OCI-LY7 (cell line): ENCODE measurements around the gene CTSE. TPM values are rescaled to one million over a fixed set of nuclear protein-coding genes. Genes with fewer than 3 reads are reported as not detected.

ENCODE experiments used
- BruUV-seq: library from RNA; stranded (reverse); fragments of 400-500 nt; replicated peaks from 2 replicates; lab custom pipeline; 2021; lab: Mats Ljungman, UMichigan
- CTCF ChIA-PET: fragments of 300-600 bp; sonication (Branson Sonifier 250); formaldehyde crosslinking; loops from one replicate; lab custom pipeline; 2022; ENCODE audit warnings: antibody characterized with exemption; ENCODE audit not compliant: unreplicated experiment; lab: Charles Lee
- POLR2A ChIA-PET: fragments of 300-600 bp; sonication (Branson Sonifier 250); formaldehyde crosslinking; loops from one replicate; lab custom pipeline; 2022; ENCODE audit warnings: antibody characterized with exemption; lab: Charles Lee
- DNase-seq: peaks from one replicate; pipeline ENCODE4 v3.0.0-alpha.2; 2015; ENCODE audit warnings: low spot score
- H2AFZ ChIP-seq: fragments of 200-600 bp; sonication (generic), shearing (Covaris generic); 2 replicates; pipeline ENCODE4 v1.6.1; 2014; ENCODE audit warnings: mild to moderate bottlenecking, antibody characterized with exemption, low read length, moderate library complexity
- H3K27ac ChIP-seq: fragments of 200-600 bp; sonication (generic); 2 replicates; pipeline ENCODE4 v1.5.1; 2014; ENCODE audit warnings: mixed run types, low read depth, mild to moderate bottlenecking, moderate library complexity, low read length, inconsistent platforms; ENCODE audit not compliant: poor library complexity, severe bottlenecking
- H3K36me3 ChIP-seq: fragments of 200-600 bp; sonication (generic); 2 replicates; pipeline ENCODE4 v1.6.1; 2014; ENCODE audit warnings: mild to moderate bottlenecking, antibody characterized with exemption, low read length, moderate library complexity, mixed read lengths; ENCODE audit not compliant: insufficient read depth
- H3K4me1 ChIP-seq: fragments of 200-600 bp; sonication (generic); 2 replicates; pipeline ENCODE4 v1.5.1; 2014; ENCODE audit warnings: mild to moderate bottlenecking, low read length; ENCODE audit not compliant: insufficient read depth, poor library complexity, severe bottlenecking
- H3K4me2 ChIP-seq: fragments of 200-600 bp; sonication (generic); 2 replicates; pipeline ENCODE4 v1.6.1; 2014; ENCODE audit warnings: mild to moderate bottlenecking, low read length
- H3K4me3 ChIP-seq: fragments of 200-600 bp; sonication (generic); 2 replicates; pipeline ENCODE4 v1.5.1; 2014; ENCODE audit warnings: mild to moderate bottlenecking, low read depth, low read length; ENCODE audit not compliant: poor library complexity, severe bottlenecking
- H3K79me2 ChIP-seq: fragments of 200-600 bp; sonication (generic); 2 replicates; pipeline ENCODE4 v1.6.1; 2016; ENCODE audit warnings: low read depth, mild to moderate bottlenecking, low read length, moderate library complexity, mixed read lengths; ENCODE audit not compliant: insufficient read depth
- H3K9me2 ChIP-seq: fragments of 200-600 bp; sonication (generic); 2 replicates; pipeline ENCODE4 v1.6.1; 2016; ENCODE audit warnings: mild to moderate bottlenecking, low read length, mixed read lengths; ENCODE audit not compliant: insufficient read depth
- H3K9me3 ChIP-seq: fragments of 200-600 bp; sonication (generic); 2 replicates; pipeline ENCODE4 v1.6.1; 2014; ENCODE audit warnings: mild to moderate bottlenecking, mixed run types, low read length, mixed read lengths
- H4K20me1 ChIP-seq: fragments of 200-600 bp; sonication (generic); 2 replicates; pipeline ENCODE4 v1.6.1; 2014; ENCODE audit warnings: mild to moderate bottlenecking, antibody characterized with exemption, low read length, moderate library complexity, mixed read lengths; ENCODE audit not compliant: insufficient read depth
- EZH2phosphoT487 ChIP-seq: fragments of 200-600 bp; sonication (generic); IDR thresholded peaks from 2 replicates; pipeline ENCODE4 v1.6.1; 2018; ENCODE audit warnings: low read depth, borderline replicate concordance, mild to moderate bottlenecking, mixed run types, antibody characterized with exemption, low read length, moderate library complexity, mixed read lengths
- intact Hi-C: fragments of 100-400 bp; cut with micrococcal nuclease; formaldehyde crosslinking; loops from one replicate; pipeline ENCODE4 v1.10.0; 2022; ENCODE audit not compliant: unreplicated experiment
- total RNA-seq, 2 experiments: library from RNA; depleted of rRNA in 1 of 2; stranded (reverse); fragments of >200 nt in 1 of 2; shearing (Covaris generic) in 1 of 2; gene quantifications; 2 replicates each; pipeline ENCODE4 v1.2.3, GENCODE V29; 2014 to 2022
- TF ChIP-seq, protein P1 (sequence below): fragments of 200-600 bp; sonication (generic); conservative IDR thresholded peaks from 2 replicates; pipeline ENCODE4 v1.5.1; 2014; ENCODE audit warnings: mild to moderate bottlenecking, antibody characterized with exemption, low read length, moderate library complexity, mixed read lengths

The CTSE gene
- total RNA-seq, 2 experiments from 2014 or later = not detected

DNA sequence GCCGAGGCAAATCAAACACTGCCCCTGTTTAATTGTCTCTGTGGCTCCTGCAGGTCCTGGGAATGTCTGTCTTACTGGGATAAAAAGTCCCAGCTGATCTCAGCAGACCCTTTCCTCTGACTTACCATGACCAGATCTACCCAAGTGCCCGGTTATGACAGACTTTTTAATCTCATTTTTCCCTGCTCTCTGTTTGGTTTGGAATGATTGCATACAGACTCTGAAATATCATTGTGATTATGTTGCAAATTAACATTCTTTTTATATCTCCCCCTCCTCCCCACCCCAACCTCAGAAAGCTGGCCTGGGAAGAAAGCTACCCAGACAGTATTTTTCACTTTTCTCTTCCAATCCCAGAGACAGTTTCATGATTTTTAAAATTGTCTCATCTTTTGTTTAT lies 36.8 kb downstream of the CTSE start:
- ChIA-PET CTCF (interaction anchor here (0.6 to 3.2 kb wide), 3 partner anchors 15 to 122 kb away, joined by 3 to 13 read pairs (median 9); no protein-coding TSS in a partner anchor), POLR2A (interaction anchor here (1.8 kb wide), 1 partner anchor 124 kb away, joined by 5 read pairs; no protein-coding TSS in a partner anchor)
- no peak for TF ChIP-seq EZH2phosphoT487
- TF ChIP-seq, protein P1, sequence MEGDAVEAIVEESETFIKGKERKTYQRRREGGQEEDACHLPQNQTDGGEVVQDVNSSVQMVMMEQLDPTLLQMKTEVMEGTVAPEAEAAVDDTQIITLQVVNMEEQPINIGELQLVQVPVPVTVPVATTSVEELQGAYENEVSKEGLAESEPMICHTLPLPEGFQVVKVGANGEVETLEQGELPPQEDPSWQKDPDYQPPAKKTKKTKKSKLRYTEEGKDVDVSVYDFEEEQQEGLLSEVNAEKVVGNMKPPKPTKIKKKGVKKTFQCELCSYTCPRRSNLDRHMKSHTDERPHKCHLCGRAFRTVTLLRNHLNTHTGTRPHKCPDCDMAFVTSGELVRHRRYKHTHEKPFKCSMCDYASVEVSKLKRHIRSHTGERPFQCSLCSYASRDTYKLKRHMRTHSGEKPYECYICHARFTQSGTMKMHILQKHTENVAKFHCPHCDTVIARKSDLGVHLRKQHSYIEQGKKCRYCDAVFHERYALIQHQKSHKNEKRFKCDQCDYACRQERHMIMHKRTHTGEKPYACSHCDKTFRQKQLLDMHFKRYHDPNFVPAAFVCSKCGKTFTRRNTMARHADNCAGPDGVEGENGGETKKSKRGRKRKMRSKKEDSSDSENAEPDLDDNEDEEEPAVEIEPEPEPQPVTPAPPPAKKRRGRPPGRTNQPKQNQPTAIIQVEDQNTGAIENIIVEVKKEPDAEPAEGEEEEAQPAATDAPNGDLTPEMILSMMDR = no peak
- H3K4me3 ChIP-seq = no peak overlapping the region
- no peak overlapping the region for H3K4me2 ChIP-seq
- no peaks in the 10 kb centered on the region for H3K4me1 ChIP-seq
- no peaks in the 10 kb centered on the region for H3K9me2 ChIP-seq
- H3K27ac ChIP-seq = no peak overlapping the region
- H3K79me2 ChIP-seq = no peaks in the 10 kb centered on the region
- BruUV-seq = no TSS peak
- no peak for DNase-seq
- H3K9me3 ChIP-seq = no peaks in the 10 kb centered on the region
- H3K36me3 ChIP-seq = no peaks in the 10 kb centered on the region
- intact Hi-C loops = no loop called here
- no peaks in the 10 kb centered on the region for H4K20me1 ChIP-seq
- no peak overlapping the region for H2AFZ ChIP-seq

DNA sequence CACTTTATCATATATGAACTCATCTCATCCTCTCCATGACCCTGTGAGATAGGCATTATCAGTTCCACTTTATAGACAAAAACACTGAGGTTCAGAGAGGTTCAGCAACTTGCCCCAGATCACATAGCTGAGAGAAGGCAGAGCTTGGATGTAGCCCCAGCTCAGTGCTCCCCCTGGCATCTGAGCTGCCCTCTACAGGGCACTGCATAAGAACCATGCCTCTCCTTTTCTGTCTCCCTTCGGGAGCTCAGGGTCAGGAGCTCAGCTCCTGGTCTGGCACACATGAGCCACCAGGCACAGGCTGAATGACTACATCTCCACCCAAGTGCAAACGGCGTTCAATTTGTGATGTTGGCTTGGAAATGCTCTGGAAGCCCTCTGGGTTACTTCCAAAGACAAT lies 37.4 kb downstream of the CTSE start:
- Histone ChIP-seq H3K79me2 (no peaks in the 10 kb centered on the region), H4K20me1 (no peaks in the 10 kb centered on the region), H3K27ac (no peak overlapping the region), H3K9me3 (0 out of 2 replicates have a peak, but pooled peaks cover 1% of the 10 kb centered on the region), H3K4me3 (no peak overlapping the region), H3K36me3 (no peaks in the 10 kb centered on the region), H3K4me2 (no peak overlapping the region), H2AFZ (no peak overlapping the region), H3K9me2 (no peaks in the 10 kb centered on the region), H3K4me1 (no peaks in the 10 kb centered on the region)
- no peak for DNase-seq
- BruUV-seq = no TSS peak
- no peak for TF ChIP-seq EZH2phosphoT487
- TF ChIP-seq, protein P1 = peak; percentile 43; the same call in 1 of the 2 replicates
- ChIA-PET POLR2A (interaction anchor here (0.6 to 1.8 kb wide), 4 partner anchors 9 to 434 kb away, joined by 3 to 5 read pairs (median 4); no protein-coding TSS in a partner anchor), CTCF (interaction anchor here (0.8 to 3.2 kb wide), 3 partner anchors 120 to 136 kb away, joined by 3 to 13 read pairs (median 9); no protein-coding TSS in a partner anchor)
- intact Hi-C loops = no loop called here
